ENCODE data around the gene PAPPA2. TPM values are rescaled to one million over a fixed set of nuclear protein-coding genes. Genes with fewer than 3 reads are reported as not detected.

The PAPPA2 gene
- total and polyA plus RNA-seq, 2 donors (not counting 1 experiment from before 2014, with no cell fraction given) = 0.24 to 4.1 TPM

GRCh38 chr1:176682830-176683535, 220.0 kb downstream of the PAPPA2 start:
- H3K9me3 ChIP-seq (ENCODE audit: control insufficient read depth, insufficient read depth, low read depth, low read length) = no peaks in the 10 kb centered on the region
- no peak overlapping the region for H3K4me3 ChIP-seq (replicated peaks in 1 of 4; ENCODE audit: control extremely low read depth in 1 of 4, insufficient read depth in 1 of 4, low read depth in 3 of 4, low read length in 4 of 4)
- H3K79me2 ChIP-seq (ENCODE audit: control insufficient read depth, insufficient read depth, low read length) = no peaks in the 10 kb centered on the region
- H3K4me2 ChIP-seq (ENCODE audit: extremely low read depth, insufficient read depth, low read length) = no peak overlapping the region
- no peak for TF ChIP-seq CTCF (conservative IDR thresholded peaks at IDR 0.05 in 1 of 2, IDR thresholded peaks at IDR 0.05 in 1 of 2; ENCODE audit: low read depth in 1 of 2, low read length in 2 of 2)
- TF ChIP-seq EZH2 (IDR thresholded peaks at IDR 0.05; ENCODE audit: low read length, missing control alignments) = no peak
- H4K20me1 ChIP-seq (ENCODE audit: control insufficient read depth, extremely low read depth, insufficient read depth, low read length) = no peaks in the 10 kb centered on the region
- no peak for DNase-seq (ENCODE audit: low read depth in 2 of 2)
- H3K27ac ChIP-seq (ENCODE audit: insufficient read depth, low read length) = no peak overlapping the region
- no peaks in the 10 kb centered on the region for H3K27me3 ChIP-seq (ENCODE audit: control insufficient read depth, insufficient read depth, low read length)
- H3K9ac ChIP-seq (ENCODE audit: insufficient read depth, low read length) = no peak overlapping the region
- no peaks in the 10 kb centered on the region for H3K36me3 ChIP-seq (ENCODE audit: control insufficient read depth, insufficient read depth, low read length)
- H3K4me1 ChIP-seq (ENCODE audit: control insufficient read depth, extremely low read depth, insufficient read depth, low read length) = no peaks in the 10 kb centered on the region
- H2AFZ ChIP-seq (ENCODE audit: low read length) = no peak overlapping the region

- Histone ChIP-seq H3K4me1 (ENCODE audit: control insufficient read depth, extremely low read depth, insufficient read depth, low read length) (no peaks in the 10 kb centered on the region), H3K36me3 (ENCODE audit: control insufficient read depth, insufficient read depth, low read length) (no peaks in the 10 kb centered on the region), H3K4me3 (replicated peaks in 1 of 4; ENCODE audit: control extremely low read depth in 1 of 4, insufficient read depth in 1 of 4, low read depth in 3 of 4, low read length in 4 of 4) (no peak overlapping the region), H3K79me2 (ENCODE audit: control insufficient read depth, insufficient read depth, low read length) (no peaks in the 10 kb centered on the region), H3K27ac (ENCODE audit: insufficient read depth, low read length) (no peak overlapping the region), H3K4me2 (ENCODE audit: extremely low read depth, insufficient read depth, low read length) (no peak overlapping the region), H3K9me3 (ENCODE audit: control insufficient read depth, insufficient read depth, low read depth, low read length) (no peaks in the 10 kb centered on the region), H4K20me1 (ENCODE audit: control insufficient read depth, extremely low read depth, insufficient read depth, low read length) (no peaks in the 10 kb centered on the region), H2AFZ (ENCODE audit: low read length) (no peak overlapping the region), H3K27me3 (ENCODE audit: control insufficient read depth, insufficient read depth, low read length) (no peaks in the 10 kb centered on the region), H3K9ac (ENCODE audit: insufficient read depth, low read length) (no peak overlapping the region)
- peak; percentile 52 to 55 for DNase-seq (ENCODE audit: low read depth in 2 of 2)
- TF ChIP-seq EZH2 (IDR thresholded peaks at IDR 0.05; ENCODE audit: low read length, missing control alignments) (no peak), CTCF (conservative IDR thresholded peaks at IDR 0.05 in 1 of 2, IDR thresholded peaks at IDR 0.05 in 1 of 2; ENCODE audit: low read depth in 1 of 2, low read length in 2 of 2) (peak; percentile 63 to 75)
These were observed 228.6 kb downstream of the PAPPA2 start for GRCh38 chr1:176691251-176692228.

GRCh38 chr1:176692431-176692830, 229.5 kb downstream of the PAPPA2 start:
- H2AFZ ChIP-seq (ENCODE audit: low read length) = no peak overlapping the region
- no peak overlapping the region for H3K4me2 ChIP-seq (ENCODE audit: extremely low read depth, insufficient read depth, low read length)
- no peaks in the 10 kb centered on the region for H3K79me2 ChIP-seq (ENCODE audit: control insufficient read depth, insufficient read depth, low read length)
- no peaks in the 10 kb centered on the region for H3K9me3 ChIP-seq (ENCODE audit: control insufficient read depth, insufficient read depth, low read depth, low read length)
- TF ChIP-seq EZH2 (IDR thresholded peaks at IDR 0.05; ENCODE audit: low read length, missing control alignments) (no peak), CTCF (conservative IDR thresholded peaks at IDR 0.05 in 1 of 2, IDR thresholded peaks at IDR 0.05 in 1 of 2; ENCODE audit: low read depth in 1 of 2, low read length in 2 of 2) (no peak)
- H3K4me1 ChIP-seq (ENCODE audit: control insufficient read depth, extremely low read depth, insufficient read depth, low read length) = no peaks in the 10 kb centered on the region
- H3K4me3 ChIP-seq (replicated peaks in 1 of 4; ENCODE audit: control extremely low read depth in 1 of 4, insufficient read depth in 1 of 4, low read depth in 3 of 4, low read length in 4 of 4) = no peak overlapping the region
- H4K20me1 ChIP-seq (ENCODE audit: control insufficient read depth, extremely low read depth, insufficient read depth, low read length) = no peaks in the 10 kb centered on the region
- no peak for DNase-seq (ENCODE audit: low read depth in 2 of 2)
- H3K36me3 ChIP-seq (ENCODE audit: control insufficient read depth, insufficient read depth, low read length) = no peaks in the 10 kb centered on the region
- no peak overlapping the region for H3K27ac ChIP-seq (ENCODE audit: insufficient read depth, low read length)
- no peak overlapping the region for H3K9ac ChIP-seq (ENCODE audit: insufficient read depth, low read length)
- no peaks in the 10 kb centered on the region for H3K27me3 ChIP-seq (ENCODE audit: control insufficient read depth, insufficient read depth, low read length)

Measured in fibroblast of lung (primary cell).